GM18505 (cell line): ENCODE data around the gene DAPK3.

ENCODE experiments used
- ATAC-seq: cut with Tn5 transposase; IDR thresholded peaks from one replicate; pipeline ENCODE4 v1.9.1; 2021; ENCODE audit not compliant: unreplicated experiment
- POLR2A ChIP-seq: IDR thresholded peaks from 4 replicates; pipeline ENCODE4 v1.6.1; 2011; ENCODE audit warnings: borderline replicate concordance; ENCODE audit not compliant: insufficient read depth, insufficient read length; ENCODE audit errors: extremely low read depth

The DAPK3 gene

DNA sequence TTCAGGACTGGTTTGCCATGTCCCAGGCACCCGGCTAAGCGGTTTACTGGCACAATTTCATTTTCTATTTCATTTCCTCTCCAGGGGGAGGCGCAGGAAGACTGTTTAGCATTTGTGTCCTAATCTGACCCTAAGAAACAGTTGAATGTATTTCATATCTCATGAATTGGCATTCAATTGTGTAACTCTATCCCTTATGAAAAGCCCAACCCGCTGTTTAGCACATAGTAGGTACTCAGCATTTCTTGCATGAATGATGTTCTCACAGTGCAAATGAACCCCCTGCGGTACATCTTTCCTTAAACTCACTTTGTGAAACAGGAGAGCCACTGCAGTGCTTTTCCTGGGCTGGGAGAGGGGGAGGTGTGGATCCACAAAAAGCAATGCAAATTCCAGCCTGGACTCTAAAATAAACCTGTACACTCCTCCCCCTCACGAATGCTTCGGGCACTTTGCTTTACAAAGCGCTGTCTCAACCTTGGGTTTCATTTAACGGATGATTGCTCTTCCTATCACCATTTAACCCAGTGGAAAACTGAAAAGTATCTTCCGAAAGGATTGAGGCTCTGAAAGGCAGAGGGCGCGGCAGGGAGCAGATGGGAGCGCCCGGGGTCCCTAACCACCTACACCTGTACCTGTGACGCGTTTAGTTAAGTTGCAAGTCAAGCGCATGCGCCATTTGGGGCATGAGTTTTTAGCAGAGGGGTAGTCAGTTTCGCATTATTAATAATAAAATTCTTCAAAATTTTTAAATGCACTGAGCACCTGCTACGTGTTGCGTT lies 15.6 kb upstream of the DAPK3 start:
- ATAC-seq = no peak
- no peak for TF ChIP-seq POLR2A

DNA sequence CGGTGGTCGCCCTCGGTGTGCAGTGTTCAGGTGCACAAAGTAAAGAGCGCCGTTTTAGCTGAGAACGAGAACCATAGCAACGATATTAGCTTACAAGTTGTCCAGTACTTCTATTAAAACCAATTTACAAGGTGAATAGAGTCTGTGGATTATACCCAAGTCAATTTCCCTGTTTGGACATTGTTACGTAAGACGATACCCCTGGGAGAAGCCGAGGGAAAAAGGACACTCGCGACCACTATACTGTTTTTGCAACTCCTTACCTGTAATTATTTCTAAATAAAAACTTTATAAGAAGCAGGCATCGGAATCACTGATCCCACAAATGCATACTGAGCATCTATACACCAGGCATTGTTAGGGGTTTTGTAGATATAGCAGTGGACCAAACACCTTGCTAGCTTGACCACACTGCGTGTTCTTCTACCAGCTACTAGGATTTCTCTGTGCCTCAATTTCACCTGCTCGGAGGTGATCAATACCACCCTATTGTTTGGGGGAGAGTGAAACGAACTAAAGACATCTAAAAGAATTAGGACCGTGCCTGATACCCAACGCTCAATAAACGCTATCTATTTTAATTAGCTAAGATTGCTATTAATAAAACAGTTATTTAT lies 14.9 kb upstream of the DAPK3 start:
- TF ChIP-seq POLR2A = no peak
- ATAC-seq = no peak

DNA sequence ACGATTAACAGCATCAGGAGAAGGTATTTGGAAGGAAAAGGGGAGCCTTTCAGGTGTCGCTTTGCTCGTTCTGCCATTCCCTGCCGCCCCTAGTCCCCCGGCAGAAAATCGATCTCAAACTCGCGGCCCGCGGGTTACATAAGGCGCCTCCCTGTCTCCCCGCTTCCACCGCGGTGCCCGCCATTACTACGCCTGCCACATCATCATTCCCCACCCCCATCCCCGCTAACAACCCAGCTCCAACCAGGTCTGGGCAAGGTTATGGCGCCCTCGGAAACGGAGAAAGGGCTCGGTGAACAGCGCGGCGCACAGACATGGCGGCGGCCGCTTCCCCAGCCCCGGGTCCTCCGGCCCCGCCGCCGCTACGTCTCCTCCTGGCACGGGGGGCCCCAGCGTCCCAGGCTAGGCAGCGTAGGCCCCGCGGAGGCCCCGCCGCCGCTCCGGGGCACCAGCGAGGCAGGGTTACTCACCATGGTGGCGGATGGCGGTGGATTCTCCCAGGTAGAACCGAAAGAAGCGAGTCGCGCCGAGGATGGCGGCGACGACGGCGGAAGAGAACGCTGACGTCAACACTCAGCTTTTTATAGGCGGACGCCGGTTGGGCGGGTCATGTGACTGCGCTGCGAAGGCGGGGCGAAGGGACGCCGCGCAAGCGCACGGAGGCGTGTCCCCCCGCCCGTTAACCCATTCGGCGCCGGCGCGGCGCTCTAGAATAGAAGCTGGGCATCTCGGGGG lies 14.2 kb upstream of the DAPK3 start, which contains the start of gene EEF2:
EEF2 (minus strand) TSS at position 556 of the 735 bp plus-strand sequence; CDS start at position 473, 83 bp downstream.
- ATAC-seq = peak; percentile 45
- peak; percentile 100 for TF ChIP-seq POLR2A

DNA sequence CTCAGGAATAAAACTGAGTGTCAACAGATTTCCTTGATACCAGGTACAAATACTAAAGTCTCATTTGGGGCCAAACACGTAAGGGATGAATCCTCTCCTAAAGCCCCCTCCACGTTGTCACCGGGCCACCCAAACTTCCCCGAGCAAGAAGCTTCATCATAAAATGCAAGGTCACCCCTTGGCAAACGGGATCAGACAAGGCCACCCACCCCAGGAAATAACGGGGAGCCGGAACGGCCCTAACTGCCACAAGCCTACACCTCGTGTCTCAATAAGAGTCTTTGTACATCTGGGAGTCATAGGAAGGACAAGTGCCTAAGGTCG lies 13.6 kb upstream of the DAPK3 start:
- no peak for ATAC-seq
- TF ChIP-seq POLR2A = no peak

DNA sequence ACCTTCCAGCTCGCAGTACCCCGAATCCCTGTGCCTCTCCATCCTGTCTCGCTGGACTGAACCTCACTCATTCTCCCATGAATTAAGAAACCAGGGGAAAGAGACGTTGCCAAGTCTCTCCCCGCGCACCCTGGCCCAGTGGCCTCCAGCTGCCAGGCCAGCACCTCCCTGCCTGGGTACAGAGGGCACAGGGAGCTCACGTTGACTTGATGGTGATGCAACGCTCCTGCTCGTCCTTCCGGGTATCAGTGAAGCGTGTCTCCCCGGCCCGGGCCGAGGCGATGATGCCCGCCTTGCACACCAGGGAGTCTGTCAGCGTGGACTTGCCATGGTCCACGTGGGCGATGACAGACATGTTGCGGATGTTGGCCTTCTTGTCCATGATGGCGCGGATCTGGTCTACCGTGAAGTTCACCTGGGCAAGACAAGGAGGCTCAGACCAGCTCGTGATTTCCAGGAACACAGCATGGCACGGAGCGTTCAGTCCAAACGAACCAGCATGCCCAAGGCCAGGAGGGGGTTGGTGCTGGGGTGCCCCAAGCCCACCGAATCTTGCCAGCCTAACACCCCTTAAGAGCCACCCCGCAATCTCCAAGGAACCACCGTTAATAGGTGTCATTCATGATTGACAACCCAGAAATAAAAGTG lies 13.2 kb upstream of the DAPK3 start:
- ATAC-seq = no peak
- no peak for TF ChIP-seq POLR2A

DNA sequence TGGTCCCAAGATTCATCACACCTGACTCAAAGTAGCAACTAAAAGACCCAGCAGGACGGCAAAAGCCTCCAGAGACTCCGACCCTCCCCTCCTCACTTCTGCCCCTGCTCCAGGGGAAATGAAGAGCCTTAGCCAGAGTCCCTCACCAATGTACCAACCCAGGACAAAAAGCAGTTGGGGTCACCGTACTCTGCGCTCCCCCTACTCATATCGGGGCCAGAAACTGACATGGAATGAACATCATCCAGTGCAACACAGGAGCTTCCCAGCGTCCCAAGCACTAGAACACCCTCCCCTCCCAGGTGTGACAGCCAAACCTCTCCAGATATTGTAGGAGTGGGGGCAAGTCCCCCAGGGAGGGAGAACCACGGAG lies 12.6 kb upstream of the DAPK3 start:
- no peak for ATAC-seq
- no peak for TF ChIP-seq POLR2A

DNA sequence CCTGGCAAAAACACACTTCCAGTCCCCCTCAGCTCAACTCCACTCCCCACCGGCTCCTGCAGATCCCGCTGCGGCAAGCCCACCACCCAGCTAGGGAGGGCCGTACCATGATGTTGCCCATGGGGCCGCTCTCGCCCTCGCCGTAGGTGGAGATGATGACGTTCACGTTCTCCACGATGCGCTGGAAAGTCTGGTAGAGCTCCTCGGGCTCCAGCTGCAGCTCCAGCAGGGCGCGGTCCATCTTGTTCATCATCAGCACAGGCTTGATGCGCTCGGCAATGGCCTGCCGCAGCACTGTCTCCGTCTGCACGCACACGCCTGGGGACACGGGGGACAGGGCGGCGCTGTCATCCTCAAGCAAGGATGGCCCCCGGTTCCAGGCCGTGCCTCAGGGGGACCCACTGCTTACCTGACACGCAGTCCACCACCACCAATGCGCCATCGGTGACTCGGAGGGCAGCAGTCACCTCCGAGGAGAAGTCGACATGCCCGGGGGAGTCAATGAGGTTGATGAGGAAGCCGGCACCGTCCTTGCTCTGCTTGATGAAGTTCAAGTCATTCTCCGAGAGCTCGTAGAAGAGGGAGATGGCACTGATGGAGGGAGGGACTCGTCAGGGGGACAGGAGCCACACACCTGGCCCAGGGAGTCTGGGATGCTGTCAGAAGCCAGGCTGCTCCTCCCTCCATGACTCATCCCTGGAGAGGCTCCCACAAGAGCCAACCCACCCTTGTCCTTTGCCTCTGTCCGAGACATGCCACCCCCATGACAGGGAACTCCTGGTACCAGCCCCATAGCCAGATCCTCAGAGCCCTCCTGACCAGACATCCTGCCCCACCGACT lies 12.0 kb upstream of the DAPK3 start:
- ATAC-seq = no peak
- peak; percentile 39 for TF ChIP-seq POLR2A

DNA sequence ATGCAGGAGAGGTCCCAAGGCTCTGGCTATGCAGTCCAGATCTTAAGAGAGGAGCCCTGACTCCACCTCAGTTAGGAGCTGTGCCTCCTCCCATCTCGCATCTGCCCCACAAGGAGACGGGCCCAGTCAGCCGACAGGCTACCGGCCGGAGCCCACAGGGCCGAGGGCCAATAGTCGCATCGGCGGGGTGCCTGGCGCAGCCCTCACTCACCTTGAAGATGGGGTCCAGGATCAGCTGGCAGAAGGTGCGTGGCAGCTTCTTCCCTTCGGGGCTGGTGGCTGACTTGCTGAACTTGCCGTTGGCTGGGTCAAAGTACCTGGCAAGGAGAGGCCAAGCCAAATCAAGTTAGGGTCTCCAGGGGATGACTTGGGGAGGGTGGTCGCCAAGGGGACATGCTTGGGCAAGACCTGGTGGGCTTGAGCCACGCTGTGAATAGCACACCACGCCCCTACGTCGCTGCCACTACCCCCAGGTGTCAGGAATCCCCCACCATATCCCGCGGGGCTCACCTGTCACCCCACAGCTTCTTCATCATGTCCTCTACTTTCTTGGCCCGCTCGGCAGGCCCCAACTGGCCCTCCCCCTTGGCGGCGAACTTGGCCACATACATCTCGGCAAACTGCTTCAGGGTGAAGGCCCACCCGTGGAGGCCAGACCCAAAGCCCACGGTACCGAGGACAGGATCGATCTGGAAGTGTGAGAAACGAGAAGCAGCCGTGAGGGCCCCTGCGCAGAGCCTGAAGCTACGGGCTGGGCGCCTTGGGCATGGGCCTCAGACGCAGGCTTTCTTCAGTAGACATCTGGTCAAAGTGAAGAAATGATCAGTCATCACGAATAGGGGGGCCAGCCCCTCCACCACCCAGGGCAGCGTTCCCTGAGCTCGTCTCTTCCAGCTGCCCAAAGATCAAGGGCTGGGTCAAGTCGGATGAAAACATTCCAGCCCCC lies 11.1 kb upstream of the DAPK3 start:
- TF ChIP-seq POLR2A = no peak

DNA sequence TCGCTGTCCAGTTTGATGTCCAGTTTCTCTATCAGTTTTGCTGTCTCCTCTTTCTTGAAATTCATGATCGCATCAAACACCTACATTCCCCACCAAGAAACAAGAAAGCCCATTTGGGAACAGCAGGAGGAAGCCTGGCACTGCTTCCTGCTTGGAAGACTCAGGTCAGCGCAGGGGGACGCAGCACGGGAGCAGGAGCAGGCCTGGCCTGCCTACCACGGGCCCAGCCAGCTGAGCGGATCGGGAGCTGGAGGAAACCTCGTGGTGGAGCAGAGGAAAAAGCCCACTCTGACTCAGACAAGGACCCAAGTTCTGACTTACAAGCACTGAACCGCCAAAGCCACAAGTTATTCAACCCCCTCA lies 10.5 kb upstream of the DAPK3 start:
- TF ChIP-seq POLR2A = no peak
- ATAC-seq = no peak

More for the DNA sequence above, 11.1 kb upstream of the DAPK3 start:
- ATAC-seq = no peak

DNA sequence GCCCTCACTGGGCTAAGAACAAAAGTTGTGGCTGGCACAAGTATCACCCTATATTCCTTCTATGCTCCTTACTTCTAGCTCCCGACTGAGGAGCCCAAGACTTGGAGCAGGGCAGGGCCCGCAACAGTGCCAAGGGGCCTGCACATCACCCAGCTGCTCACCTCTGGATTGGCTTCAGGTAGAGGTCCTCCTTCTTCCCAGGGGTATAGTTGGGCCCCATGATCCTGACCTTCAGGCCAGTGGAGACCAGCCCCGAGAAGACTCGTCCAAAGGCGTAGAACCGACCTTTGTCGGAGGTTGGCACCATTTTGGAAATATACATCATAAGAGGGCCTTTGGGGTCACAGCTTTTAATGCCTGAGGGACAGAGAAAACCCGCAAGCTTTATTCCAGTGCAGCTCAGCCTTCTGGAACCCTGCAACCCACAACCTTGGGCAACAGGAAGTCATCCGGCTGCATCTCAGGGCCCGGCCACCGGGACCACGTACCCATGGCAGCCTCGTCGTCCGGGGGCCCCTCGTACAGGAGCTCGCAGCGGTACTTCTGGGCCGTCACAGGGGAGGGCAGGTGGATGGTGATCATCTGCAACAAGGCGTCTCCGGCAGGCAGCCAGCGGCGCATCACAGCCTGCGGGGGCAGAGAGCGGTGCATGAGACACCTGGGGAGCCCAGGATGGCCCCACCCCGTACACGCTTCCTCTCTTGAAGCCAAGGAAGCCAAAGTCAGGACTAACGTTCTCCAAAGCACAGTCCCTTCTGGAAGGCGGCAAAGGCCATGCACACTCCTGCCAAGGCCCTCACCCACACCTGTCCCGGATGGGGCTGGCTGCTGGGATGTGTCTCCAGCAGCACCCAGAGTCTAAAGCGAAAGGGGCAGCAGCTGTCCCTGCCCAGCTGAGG lies 9.7 kb upstream of the DAPK3 start:
- no peak for ATAC-seq
- no peak for TF ChIP-seq POLR2A
